HG03196 (cell line): ENCODE results near the gene CSK.

Experiments used
- ATAC-seq: cut with Tn5 transposase; IDR thresholded peaks from one replicate; pipeline ENCODE4 v1.9.1; 2021; ENCODE audit not compliant: unreplicated experiment

The CSK gene

DNA sequence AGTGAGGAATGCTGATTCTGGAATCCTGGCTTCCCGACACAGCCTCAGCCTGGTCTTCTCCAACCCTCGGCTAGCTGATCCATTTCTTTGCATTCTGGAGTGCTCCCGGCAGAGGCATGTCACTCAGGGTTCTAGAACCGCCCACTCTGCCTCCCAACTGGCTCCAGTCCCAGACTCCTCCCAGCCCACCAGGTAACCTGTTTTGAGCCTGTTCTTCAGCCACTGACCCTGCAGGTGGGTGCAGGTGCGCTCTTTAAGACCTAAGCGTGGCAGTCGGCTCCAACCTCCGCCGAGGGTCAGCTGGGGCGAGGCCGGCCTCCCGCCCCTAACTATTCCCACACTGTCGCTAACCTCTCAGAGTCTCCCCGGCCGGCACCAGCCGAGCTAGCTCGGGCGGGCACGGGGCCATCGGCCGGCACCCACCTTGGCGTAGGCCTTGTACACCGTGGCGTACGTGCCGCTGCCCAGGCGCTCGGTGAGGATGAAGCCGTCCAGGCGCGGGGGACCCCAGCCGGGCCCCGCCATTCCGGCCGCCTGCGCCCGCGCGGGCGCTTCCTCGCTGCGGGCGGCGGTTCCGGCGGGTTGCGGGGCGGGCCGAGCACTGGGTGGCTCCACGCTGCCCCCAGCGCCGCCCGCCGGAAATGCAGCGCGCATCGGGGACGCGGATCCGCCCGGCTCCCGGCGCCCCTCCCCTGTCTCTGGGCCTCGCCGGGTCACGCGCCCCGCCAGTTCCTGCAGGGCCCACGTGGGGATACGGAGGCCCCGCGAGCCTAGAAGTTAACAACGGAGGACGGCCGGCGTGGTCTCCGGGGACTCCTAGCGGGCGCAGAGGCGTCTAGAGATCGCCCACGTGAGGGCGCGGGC lies 60.9 kb downstream of the CSK start, which contains the start of gene ULK3:
Gene ULK3, minus strand, starts transcription at position 576 of the 864 bp plus-strand sequence. Its CDS starts 51 bp downstream, at position 525.
- peak; percentile 80 for ATAC-seq

DNA sequence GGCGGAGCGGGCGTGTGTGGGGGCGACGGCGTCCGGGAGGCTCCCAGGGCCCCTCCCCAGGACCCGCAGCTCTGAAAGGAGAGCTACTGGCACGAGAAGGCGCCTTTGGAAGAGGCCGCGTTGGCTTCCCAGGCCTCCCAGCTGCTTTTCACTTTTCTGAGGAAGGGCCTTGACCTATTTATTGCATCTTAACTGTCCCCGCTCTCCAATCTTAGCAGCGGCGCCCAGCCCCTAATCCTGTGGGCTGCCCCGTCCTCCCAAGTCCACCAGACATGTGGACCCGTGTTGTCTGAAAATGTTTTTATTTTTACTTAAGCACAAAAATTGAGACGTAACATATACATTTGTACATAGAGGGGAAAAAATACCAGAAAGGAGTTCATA lies 61.6 kb downstream of the CSK start:
- no peak for ATAC-seq

DNA sequence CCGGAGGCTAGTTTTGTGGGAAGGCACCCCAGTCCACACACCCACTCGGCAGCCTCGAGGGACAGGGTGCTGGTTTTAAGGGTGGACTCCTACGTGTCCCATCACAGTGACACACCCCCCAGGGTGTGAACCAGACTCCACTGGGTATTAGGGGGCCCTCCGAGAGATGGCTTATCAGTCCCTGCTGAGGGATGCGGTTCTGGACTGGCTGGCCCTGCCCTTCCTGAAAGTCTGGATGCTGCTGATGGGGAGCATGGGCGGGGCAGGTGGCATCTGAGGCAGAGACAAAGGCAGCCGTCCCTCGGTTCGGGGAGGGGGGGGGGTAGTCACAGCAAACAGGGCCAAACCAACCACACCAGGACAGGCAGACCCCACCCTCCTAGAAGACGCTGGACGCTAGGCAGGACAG lies 62.0 kb downstream of the CSK start:
- ATAC-seq, result no peak

DNA sequence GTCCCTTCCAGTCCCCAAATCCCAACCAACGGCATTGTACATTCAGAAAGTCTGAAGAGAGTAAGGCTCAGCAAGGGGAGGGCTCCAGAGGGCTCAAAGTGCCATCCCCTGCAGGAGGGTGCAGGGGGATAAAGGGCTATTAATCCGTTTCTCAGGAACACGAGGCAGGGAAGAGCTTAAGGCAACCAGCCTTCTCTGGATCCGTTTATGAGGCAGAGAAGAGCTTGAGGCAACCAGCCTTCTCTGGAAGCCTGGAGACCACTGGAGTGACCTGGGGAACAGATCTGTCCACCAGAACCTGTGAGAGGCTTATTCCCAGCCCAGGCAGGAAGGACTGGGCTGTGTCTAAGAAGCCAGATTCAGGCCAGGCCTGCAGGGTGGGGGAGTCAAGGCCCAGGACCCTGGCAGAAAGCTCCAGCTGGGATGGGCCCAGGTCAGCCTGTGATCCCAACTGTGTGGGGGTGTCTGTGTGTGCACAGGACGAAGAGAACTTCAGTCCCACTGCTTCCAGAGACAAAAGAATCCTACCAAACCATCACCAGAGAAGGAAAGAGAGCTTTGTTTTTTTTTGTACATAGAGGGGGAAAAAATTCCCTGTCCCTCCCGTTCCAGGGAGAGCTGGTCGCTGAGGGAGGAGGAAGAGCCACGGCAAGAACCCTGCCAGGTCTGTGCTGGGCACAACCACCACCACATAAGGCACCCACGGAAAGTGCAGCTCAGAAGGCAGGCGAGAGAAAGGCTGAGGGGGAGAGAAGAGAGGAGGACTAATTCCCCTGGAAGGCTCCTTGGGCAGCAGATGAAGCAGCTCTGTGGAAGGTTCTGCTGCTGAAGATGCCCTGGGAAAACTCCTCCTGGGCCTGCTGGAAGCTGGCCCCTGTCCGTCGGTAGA lies 62.7 kb downstream of the CSK start:
- ATAC-seq, result no peak

DNA sequence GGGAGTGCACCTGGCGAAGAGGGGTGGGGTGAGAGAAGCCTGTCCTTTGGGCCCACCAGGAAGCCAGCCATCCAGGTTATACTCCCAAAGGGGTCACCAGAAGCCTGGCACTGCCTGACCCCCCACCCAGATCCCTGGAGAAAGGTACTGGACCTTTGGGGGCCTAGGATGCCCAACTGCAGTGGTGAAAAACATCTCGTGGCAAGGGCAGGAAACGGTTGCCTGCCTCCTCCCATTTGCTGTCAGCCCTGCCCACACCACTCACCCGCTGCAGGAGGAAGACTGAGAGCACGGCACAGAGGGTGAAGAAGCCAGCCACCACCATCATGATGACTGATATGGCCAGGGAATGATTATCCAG lies 63.3 kb downstream of the CSK start:
- ATAC-seq, result no peak

DNA sequence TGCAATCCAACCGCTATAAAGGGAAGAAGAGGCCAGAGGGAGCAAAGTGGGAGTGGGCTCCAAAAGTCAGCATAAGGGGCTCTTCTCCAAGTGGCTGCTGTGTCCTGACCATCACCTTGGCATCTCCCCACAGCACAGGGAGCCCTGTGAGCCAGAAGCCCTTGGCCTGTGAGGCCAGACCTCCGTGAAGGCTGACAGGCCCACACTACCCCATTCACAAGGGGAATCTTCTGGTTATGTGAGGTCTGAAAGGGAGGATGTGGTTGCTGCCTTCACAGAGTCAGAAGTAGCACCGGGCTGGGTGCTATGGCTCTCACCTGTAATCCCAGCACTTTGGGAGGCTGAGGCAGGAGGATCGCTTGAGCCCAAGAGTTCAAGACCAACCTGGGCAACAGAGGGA lies 63.7 kb downstream of the CSK start:
- no peak for ATAC-seq

DNA sequence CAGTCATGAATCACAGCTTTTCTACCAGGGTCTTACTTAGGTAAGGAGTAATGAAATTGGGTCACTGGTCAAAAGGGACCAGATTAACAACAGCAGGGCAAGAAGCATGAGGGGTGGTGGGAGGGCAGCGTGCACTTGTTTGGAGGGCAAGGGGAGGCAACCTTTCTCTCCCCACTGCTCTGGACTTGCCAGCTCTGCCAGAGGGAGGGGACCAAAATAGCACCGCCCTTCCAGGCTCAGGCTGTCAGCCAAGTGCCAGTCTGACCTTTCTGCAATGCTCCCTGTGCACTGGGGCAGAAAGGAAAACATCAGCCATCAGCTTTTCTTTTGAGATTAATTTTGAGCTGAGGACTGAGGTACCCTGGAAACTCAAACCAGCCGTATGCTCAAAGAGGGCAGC lies 65.6 kb downstream of the CSK start:
- no peak for ATAC-seq

DNA sequence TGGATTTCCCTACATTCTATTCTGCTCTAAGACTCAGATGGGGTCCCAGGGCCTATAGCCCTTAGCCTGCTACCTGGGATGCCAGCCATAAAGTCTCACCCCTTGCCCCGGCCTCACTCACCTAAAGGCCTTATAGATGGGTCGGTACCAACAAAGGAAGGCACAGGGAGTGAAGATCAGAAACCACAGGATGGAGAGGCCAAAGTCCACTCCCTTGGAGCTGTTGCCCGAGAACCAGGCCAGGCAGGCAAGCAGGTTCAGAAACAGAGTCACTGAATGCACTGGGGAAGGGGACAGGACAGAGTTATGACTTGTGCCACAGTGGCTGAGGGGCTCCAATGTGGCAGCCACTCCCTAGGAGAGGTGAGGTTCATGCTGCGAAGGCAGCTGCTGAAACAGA lies 68.5 kb downstream of the CSK start:
- ATAC-seq, result no peak

DNA sequence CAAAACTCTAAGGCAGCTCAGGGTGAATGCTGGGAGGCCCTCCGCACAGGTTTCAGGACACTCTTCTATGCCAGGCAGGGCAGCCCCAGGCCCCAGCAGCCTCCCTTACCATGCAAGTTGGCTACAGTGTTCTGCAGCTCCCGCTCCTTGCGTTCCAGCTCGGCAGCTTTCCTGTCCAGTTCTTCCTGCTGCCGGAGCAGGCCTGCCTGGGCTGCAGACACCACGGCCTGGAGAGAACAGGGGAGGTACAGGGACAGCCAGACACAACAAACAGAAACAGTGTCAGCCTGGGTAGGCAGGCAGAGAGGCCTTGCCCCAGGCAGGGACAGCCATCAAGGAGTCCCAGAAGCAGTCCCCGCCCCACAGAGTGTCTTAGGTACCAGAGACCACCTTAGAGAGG lies 70.1 kb downstream of the CSK start:
- ATAC-seq, result no peak
